ENCODE data around the gene PNLDC1. TPM values are rescaled to one million over a fixed set of nuclear protein-coding genes. Genes with fewer than 3 reads are reported as not detected.

PNLDC1 gene
- total RNA-seq, 3 donors from 2014 or later (not counting 1 experiment from before 2014, with no cell fraction given), result 0.19 TPM; not detected in 2

DNA sequence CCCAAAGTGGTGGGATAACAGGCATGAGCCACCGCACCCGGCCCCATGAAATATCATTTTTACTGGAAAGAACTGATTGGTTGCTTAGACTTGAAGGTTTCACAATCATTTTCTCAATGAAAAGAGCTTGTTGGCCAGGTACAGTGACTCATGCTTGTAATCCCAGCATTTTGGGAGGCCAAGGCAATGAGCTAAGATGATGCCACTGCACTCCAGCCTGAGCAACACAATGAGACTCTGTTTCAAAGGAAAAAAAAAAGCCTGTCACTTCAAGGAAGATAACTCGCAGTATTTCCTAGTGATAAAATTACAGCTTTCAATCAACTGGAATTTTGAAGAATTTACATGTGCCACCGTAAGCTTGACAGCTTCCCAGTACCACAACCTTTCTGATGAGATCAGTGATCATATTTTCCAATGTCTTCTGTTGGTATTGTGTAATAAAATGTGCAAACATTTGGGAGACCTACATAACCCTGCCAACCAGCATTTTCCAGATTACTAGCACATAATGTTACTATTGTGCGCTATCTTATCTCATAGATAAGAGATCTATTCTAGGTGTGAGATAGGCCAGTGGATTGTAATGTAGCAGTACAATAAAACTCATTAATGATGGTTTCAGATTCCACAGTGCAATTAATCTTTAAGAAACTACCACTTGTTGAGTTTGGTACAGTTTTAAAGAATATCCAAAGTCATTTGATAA, 7.2 kb downstream of the PNLDC1 start:
- H3K36me3 ChIP-seq (ENCODE audit: control insufficient read depth, insufficient read depth, low read length), result no peaks in the 10 kb centered on the region
- ATAC-seq, result no peak
- Mint-ChIP-seq H3K27me3 (ENCODE audit: low read depth in 2 of 2) (no peaks in the 10 kb centered on the region), H3K4me3 (no peak overlapping the region), H3K4me1 (no peaks in the 10 kb centered on the region), H3K36me3 (no peaks in the 10 kb centered on the region), H3K9me3 (no peaks in the 10 kb centered on the region), H3K27ac (no peak overlapping the region)
- no peaks in the 10 kb centered on the region for H3K4me1 ChIP-seq (ENCODE audit: control insufficient read depth, insufficient read depth, low read length)
- intact Hi-C loops (cut with micrococcal nuclease), result no loop called here
- TF ChIP-seq CTCF (IDR thresholded peaks at IDR 0.05), result no peak
- H3K27me3 ChIP-seq (ENCODE audit: control insufficient read depth, insufficient read depth, low read length), result no peaks in the 10 kb centered on the region
- H3K9me3 ChIP-seq (ENCODE audit: control insufficient read depth, insufficient read depth, low read length), result no peaks in the 10 kb centered on the region
- no peak overlapping the region for H3K27ac ChIP-seq (ENCODE audit: low read length)
- 100% methylated on average over 3 of the region's 5 CpGs for WGBS (ENCODE audit: insufficient coverage)
- no peak for DNase-seq
- H3K4me3 ChIP-seq (ENCODE audit: low read length), result no peak overlapping the region

GRCh38 chr6:159808647-159809046, 8.6 kb downstream of the PNLDC1 start:
- Histone ChIP-seq H3K36me3 (ENCODE audit: control insufficient read depth, insufficient read depth, low read length) (no peaks in the 10 kb centered on the region), H3K9me3 (ENCODE audit: control insufficient read depth, insufficient read depth, low read length) (no peaks in the 10 kb centered on the region), H3K27ac (ENCODE audit: low read length) (no peak overlapping the region), H3K4me3 (ENCODE audit: low read length) (no peak overlapping the region), H3K4me1 (ENCODE audit: control insufficient read depth, insufficient read depth, low read length) (no peaks in the 10 kb centered on the region), H3K27me3 (ENCODE audit: control insufficient read depth, insufficient read depth, low read length) (no peaks in the 10 kb centered on the region)
- Mint-ChIP-seq H3K4me3 (no peak overlapping the region), H3K4me1 (no peaks in the 10 kb centered on the region), H3K9me3 (no peaks in the 10 kb centered on the region), H3K36me3 (no peaks in the 10 kb centered on the region), H3K27me3 (ENCODE audit: low read depth in 2 of 2) (no peaks in the 10 kb centered on the region), H3K27ac (no peak overlapping the region)
- no peak for TF ChIP-seq CTCF (IDR thresholded peaks at IDR 0.05)
- intact Hi-C loops (cut with micrococcal nuclease), result no loop called here
- 93% methylated on average over 6 of the region's 6 CpGs for WGBS (ENCODE audit: insufficient coverage)
- DNase-seq (no peak), ATAC-seq (no peak)

DNA sequence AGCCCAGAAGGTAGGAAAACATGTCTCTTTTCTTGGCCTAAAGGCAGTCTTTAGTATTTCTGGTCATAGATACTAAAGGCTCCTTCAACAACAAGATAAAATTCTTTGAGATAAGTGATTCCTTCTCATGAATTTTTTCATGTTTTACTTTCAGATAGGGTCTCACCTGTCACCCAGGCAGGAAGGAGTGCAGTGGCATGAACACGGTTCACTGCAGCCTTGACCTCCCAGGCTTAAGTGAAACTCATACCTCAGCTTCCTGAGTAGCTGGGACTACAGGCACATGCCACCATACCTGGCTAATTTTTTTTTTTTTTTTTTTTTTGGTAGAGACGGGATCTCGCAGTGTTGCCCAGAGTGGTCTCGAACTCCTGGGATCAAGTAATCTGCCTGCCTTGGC, 9.1 kb downstream of the PNLDC1 start:
- H3K36me3 ChIP-seq (ENCODE audit: control insufficient read depth, insufficient read depth, low read length), result no peaks in the 10 kb centered on the region
- WGBS (ENCODE audit: insufficient coverage), result 63% methylated on average over 4 of the region's 4 CpGs
- TF ChIP-seq CTCF (IDR thresholded peaks at IDR 0.05), result no peak
- H3K27ac Mint-ChIP-seq, result no peak overlapping the region
- H3K4me1 ChIP-seq (ENCODE audit: control insufficient read depth, insufficient read depth, low read length), result no peaks in the 10 kb centered on the region
- DNase-seq (no peak), ATAC-seq (no peak)
- H3K27me3 ChIP-seq (ENCODE audit: control insufficient read depth, insufficient read depth, low read length), result no peaks in the 10 kb centered on the region
- H3K27ac ChIP-seq (ENCODE audit: low read length), result no peak overlapping the region
- H3K4me1 Mint-ChIP-seq, result no peaks in the 10 kb centered on the region
- no peaks in the 10 kb centered on the region for H3K27me3 Mint-ChIP-seq (ENCODE audit: low read depth in 2 of 2)
- no peaks in the 10 kb centered on the region for H3K9me3 ChIP-seq (ENCODE audit: control insufficient read depth, insufficient read depth, low read length)
- no peaks in the 10 kb centered on the region for H3K9me3 Mint-ChIP-seq
- no peak overlapping the region for H3K4me3 Mint-ChIP-seq
- H3K4me3 ChIP-seq (ENCODE audit: low read length), result no peak overlapping the region
- no peaks in the 10 kb centered on the region for H3K36me3 Mint-ChIP-seq
- intact Hi-C loops (cut with micrococcal nuclease), result no loop called here

DNA sequence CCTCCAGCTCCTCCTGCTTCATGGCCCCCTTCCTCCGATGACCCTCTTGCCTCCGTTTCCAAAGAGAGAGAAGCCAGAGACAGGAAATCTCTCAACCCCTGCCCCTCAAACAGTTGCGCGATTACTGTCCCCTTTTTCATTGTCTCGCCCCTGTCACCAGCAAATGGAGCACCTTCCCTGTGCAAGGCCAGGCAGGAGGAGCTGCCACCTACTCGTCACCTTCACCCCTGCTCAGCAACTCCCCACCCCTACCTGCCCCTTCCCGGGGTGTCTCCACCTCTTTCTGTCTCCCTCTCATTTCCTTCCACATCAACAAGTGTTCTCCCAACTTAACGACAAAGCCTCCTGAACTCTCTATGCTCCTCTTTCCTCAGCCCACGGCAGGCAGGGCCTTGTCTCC, 13.7 kb downstream of the PNLDC1 start:
- ATAC-seq (no peak), DNase-seq (no peak)
- Mint-ChIP-seq H3K27ac (no peak overlapping the region), H3K9me3 (no peaks in the 10 kb centered on the region), H3K27me3 (ENCODE audit: low read depth in 2 of 2) (no peaks in the 10 kb centered on the region), H3K4me1 (no peaks in the 10 kb centered on the region), H3K36me3 (no peaks in the 10 kb centered on the region), H3K4me3 (no peak overlapping the region)
- Histone ChIP-seq H3K27ac (ENCODE audit: low read length) (no peak overlapping the region), H3K4me1 (ENCODE audit: control insufficient read depth, insufficient read depth, low read length) (no peaks in the 10 kb centered on the region), H3K36me3 (ENCODE audit: control insufficient read depth, insufficient read depth, low read length) (no peaks in the 10 kb centered on the region), H3K27me3 (ENCODE audit: control insufficient read depth, insufficient read depth, low read length) (no peaks in the 10 kb centered on the region), H3K4me3 (ENCODE audit: low read length) (no peak overlapping the region), H3K9me3 (ENCODE audit: control insufficient read depth, insufficient read depth, low read length) (no peaks in the 10 kb centered on the region)
- 84% methylated on average over 9 of the region's 9 CpGs for WGBS (ENCODE audit: insufficient coverage)
- intact Hi-C loops (cut with micrococcal nuclease), result no loop called here
- TF ChIP-seq CTCF (IDR thresholded peaks at IDR 0.05), result no peak

All from natural killer cell (primary cell).